Posterior vena cava (tissue), 2 donors: Measurements from ENCODE around the gene TANC2. TPM values are rescaled to one million over a fixed set of nuclear protein-coding genes. Genes with fewer than 3 reads are reported as not detected.

ENCODE experiments used
- DNase-seq: peaks from one replicate; pipeline ENCODE4 v3.0.0-alpha.2; 2020; ENCODE audit warnings: low spot score
- intact Hi-C, 2 donors: fragments of 100-400 bp; cut with DNase I; formaldehyde crosslinking; loops; one replicate each; pipeline versions ENCODE4 v1.14.1 to v1.14.2; 2022 to 2023
- long read RNA-seq, 2 donors: library from polyadenylated mRNA; unstranded; transcript quantifications; one replicate each; pipeline ENCODE4 v2.0.0, GENCODE V29; 2020 to 2021
- total RNA-seq, 2 donors: library from RNA; stranded (reverse); fragmentation: NEBNext Ultra II Directional; extraction: Animal tissue kit (Norgen Biotek cat#: 25700); gene quantifications; one replicate each; pipeline ENCODE4 v1.2.1, GENCODE V29; 2021
- donor health status: DM: yes; HTN: yes; CAD: no.
- donor health status: DM: yes; HTN: yes; CAD: no.

Gene TANC2
- total RNA-seq: 10 to 100 TPM; 24.9 to 36.1 TPM
- long read RNA-seq, donor 1, full-length matches to known transcripts: 1 of 11 reads
- long read RNA-seq, donor 1, partial matches to known transcripts: 2 of 11 reads
- long read RNA-seq, donor 1, other reads (novel, unspliced or antisense): 8 of 11 reads
- long read RNA-seq, donor 2, partial matches to known transcripts: 0 of 2 reads
- long read RNA-seq, donor 2, other reads (novel, unspliced or antisense): 2 of 2 reads

DNA sequence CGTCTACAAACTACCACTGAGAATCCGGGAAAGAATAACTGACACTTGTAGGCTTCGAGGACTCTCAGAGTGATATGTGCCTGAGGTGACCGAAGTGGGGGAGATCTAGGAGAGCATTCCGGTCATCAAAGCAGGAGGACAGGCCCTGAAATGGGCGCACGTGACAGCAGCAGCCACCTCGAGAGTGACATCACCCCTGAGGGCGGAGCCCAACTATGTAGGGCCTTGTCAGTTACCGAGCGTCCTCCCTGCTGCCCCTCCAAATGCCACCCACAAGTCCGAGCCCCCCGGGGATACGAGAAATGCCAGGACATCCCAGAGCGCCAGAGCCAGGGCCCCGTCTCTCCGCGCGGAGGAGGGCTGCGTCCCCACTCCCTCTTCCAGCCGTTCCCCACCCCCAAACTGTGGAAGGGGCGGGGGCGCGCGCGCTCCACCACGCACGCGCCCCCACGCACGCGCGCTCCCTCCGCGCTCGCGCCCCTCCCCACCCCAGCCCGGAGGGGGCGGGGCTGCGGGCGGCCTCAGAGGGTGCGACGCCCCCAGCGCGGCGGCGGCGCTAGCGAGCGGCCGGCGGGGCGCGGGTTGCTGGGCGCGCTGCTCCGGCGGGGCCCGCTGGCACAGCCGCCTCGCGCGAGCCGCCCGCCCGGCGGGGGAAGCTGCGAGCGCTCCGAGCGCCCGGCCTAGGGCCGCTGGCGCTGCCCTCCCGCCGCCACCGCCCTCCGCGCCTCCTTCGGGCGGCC lies at the start of gene TANC2:
TSS of gene TANC2 (plus strand) at position 550 of the 740 bp plus-strand sequence. CDS start 43,325 bp downstream, outside the sequence.
- intact Hi-C loops: loop anchor here (5.0 kb wide), 2 partner anchors 259 to 264 kb away; no protein-coding TSS in a partner anchor

DNA sequence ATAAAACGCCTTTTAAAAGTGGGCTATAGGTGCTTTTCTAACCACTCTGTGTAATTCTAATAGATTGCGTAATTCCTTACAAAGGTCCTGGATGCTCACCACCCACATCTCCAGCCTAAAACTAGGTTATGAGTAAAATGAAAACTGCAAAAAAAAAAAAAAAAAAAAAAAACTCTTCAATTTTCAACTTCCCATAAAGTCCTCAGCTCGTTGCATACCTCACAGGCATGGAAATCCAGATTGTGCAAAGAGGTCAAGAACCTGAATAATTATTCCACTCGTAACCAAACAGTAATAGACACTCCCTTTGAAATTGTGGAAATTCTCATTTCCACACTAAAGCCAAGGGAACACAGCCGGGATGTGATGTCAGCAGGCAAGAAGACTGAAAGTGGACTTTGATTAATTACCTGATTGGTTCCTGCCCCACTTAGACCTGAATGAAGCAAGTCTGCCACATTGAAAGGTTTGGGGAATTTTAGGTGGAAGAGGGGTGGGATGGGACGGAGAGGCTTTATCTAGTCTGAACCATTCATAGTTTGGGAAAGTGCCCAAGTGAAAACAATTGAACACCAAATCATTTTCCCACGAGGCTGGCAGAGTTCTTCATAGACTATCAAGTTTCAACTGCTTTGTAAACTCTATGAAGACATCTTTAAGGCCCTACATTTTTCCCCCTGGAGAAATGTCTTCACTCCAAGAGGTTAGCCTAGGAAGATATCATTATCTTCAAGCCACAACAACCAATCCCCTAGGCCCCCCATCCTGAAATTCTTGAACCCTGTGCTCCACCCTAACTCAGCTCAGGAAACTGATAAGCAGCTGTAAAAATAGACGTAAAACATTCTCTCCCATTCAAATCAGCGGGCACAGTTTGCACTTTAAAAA lies 49.1 kb upstream of the TANC2 start:
- DNase-seq: no peak

More for the DNA sequence above, at the start of gene TANC2:
- DNase-seq: peak; percentile 92

DNA sequence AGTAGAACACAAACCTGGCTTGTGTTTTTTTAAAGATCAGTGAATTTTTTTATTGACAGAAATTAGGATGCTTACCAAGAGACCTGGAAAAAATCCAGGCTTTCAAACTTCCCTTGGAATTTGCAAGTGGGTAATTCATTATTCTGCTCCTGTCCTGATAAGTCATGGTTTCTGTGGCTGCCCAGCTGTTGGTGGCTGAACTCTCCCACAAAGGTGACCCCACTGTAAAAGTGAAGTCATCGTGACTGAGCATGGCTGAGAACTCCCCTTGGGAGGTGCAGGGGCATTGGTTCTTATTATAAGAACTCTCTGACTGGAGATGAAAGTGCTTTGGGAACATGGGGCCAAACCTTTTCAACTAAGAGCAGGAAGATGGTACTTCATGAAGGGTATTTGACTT lies 46.6 kb upstream of the TANC2 start:
- no peak for DNase-seq
- intact Hi-C loops: no loop called here

More for the DNA sequence above, 49.1 kb upstream of the TANC2 start:
- intact Hi-C loops: no loop called here

DNA sequence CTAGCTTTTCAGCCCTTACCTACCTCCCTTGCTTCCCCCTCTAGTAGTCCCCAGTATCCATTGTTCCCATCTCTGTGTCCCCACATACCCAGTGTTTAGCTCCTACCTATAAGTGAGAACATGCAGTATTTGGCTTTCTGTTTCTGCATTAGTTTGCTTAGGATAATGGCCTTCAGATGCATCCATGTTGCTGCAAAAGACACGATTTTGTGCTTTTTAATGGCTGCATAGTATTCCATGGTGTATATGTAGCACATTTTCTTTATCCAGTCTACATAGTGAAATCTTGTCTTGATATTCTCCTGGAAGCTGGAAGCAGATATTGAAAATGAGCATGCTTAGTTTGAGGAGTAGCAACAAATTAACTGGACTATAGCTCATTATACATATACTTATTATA lies 45.7 kb upstream of the TANC2 start:
- intact Hi-C loops: no loop called here

DNA sequence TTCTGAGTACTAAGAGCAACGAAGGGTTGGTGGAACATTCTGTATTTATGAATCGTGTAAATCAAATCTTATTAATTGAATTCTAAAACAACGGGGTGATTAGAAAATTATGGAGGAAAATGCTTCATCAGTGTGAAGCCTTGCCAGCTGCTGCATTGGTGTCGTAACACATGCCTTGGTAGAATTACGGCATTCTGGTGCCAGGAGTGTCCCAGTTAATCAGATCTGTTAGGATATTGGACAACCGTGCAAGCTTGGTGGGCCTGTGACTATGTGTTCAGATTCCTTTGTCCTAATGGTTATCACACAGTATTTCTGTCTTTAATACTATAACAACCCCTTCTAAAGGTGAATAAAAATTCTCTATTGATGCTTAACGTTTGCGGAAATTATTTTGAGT lies 44.2 kb upstream of the TANC2 start:
- intact Hi-C loops: no loop called here
- DNase-seq: no peak

More for the DNA sequence above, 45.7 kb upstream of the TANC2 start:
- DNase-seq: no peak

DNA sequence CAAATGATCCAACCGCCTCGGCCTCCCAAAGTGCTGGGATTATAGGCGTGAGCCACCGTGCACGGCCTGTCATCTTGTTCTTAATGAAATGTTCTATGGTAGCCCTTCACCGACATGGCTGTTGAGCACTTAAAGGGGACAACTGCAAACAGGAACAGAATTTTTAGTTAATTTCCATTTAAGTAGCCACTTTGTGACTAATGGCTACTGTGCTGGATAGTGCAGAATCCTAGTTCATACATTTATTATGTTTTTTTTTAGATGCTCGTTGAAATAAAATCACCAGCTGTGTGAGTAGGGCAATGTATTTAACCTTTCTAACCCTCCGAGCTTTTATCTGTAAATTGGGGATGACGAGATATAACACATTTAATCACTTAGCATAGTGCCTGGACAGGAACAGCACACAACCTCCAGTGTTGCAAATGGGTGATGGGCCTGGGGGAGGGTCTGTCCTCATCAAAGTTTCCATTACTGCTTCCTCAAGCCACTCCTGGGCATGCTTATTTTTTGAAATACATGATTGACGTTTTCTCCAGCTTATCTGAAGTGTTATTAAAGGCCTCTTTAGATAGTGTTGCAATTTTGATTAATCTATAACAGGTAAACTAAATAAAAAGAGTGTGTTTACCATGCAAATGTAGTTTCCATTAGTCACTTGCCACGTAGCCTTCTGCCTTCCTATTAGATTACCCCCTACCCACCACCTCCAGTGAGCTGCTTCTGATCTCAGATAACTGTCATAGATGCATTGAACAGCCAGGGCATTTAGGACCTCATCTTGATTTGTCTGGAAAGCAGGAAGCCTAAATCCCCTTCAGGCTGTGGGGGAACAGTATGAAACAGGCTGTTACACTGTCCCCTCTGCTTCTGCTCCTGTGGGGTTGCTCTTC lies 42.5 kb upstream of the TANC2 start:
- intact Hi-C loops: no loop called here
- DNase-seq: no peak

DNA sequence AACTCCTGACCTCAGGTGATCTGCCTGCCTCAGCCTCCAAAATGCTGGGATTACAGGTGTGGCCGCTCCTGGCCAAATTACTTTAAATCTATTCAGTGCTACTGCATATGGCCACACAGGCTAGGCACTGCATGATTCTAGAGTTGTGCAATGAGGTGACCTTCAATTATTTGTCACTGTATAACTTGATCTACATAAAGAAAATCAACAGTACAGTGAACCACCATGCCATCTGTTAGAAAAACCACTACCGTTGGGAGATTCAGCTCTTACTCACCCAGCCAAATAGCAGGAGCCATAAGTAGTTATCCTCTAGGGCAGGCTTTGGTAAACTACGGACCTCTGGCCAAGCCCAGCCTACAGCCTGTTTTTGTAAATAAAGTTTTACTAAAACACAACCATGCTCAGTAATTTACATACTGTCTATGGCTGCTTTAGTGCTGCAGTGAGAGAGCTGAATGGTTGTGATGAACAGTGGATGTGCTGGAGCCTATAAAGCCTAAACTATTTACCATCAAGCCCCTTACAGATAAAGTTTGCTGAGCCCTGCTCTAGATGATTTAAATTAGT lies 40.7 kb upstream of the TANC2 start:
- intact Hi-C loops: no loop called here
- no peak for DNase-seq

DNA sequence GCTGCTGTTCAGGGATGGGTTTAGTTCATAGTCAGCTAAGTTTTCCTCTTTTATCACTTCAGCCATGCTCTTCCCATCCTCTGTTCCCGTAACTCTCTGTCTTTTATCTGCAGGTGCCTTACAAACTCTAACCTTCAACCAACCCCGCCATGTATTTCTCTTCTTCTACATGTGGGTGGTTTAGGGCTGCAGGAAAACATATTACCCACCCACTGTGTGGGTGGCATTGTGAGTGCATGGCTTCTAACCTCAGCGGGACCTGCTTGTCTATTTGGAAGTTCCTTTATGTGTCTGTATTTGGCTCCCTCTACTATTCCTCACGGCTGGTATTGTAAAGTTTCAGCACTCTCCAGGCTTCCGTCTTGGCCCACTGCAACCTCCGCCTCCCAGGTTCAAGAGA lies 39.0 kb upstream of the TANC2 start:
- intact Hi-C loops: no loop called here
- no peak for DNase-seq

DNA sequence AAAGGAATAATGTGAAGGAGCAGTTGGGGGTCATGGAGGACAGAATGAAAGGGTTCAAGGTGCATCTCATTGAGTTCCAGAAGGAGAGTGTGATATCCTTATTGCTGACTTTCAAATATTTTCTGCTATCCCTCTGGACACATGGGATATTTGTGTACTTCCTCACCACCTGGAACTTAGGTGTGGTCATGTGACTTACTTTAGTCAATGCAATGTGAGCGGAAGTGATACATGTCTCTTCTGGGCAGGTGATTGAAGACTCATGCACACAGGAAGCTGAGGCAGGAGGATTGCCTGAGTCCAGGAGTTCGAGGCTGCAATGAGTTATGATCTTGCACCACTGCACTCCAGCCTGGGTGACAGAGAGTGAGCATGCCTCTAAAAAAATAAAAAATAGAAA lies 36.7 kb upstream of the TANC2 start:
- DNase-seq: no peak
- intact Hi-C loops: no loop called here

DNA sequence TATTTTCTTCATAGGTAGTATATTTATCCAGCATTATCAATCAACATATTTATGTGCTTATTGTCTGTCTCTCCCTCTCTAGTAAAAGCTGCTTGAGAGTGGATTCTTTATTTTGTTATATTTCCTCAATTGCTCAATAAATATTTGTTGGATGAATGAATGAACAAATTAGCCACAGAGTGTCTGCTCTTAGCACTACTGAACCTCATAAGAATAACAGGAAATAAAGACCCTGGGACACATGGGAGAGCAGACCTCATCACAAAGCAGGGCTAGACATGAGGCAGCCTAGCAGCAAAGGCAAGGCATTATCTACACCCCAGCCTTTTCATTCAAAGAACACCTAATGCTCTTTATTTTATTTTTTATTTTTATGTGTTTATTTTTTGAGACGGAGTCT lies 34.9 kb upstream of the TANC2 start:
- intact Hi-C loops: no loop called here
- no peak for DNase-seq

DNA sequence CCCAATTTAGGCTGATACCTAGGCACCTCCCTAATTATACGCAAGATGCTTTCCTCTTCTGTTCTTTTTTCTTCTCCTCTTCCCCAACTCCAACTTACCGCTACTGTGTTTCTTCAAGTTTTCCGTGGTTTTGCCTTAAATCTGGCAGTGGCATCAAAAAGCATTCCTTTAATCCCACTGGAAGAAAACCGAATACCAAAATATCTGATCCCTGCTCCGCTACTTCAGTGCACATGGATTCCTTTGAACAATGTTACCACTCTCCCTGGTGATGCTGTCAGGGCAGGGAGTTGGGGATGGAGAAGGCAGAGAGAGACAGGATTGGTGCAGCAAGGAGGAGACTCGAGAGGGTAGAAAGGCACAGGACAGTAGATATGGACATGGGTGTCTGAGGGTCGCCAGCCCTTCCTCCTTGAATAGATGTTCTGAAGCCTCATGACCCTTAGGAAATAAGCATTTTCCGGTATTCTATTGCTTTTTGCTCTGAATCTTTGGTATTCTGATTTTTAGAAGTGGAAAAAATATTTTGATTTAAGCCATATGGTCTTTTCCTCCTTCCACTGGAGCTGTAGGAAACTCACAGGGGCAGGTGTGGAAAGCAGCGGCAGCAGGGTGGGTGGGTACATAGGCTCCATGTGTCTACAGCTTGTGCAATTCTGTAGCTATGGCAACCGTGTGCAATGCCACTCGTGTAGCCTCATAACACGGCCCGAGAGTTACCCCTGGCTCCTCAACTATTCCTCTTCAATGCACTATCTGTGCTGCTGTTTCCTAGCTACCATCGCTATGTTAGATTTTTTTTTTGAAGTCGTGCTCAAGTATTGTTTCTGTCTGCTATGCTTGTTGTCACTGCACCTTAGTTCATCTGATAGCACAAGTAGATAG lies 32.3 kb upstream of the TANC2 start:
- intact Hi-C loops: no loop called here
- no peak for DNase-seq

DNA sequence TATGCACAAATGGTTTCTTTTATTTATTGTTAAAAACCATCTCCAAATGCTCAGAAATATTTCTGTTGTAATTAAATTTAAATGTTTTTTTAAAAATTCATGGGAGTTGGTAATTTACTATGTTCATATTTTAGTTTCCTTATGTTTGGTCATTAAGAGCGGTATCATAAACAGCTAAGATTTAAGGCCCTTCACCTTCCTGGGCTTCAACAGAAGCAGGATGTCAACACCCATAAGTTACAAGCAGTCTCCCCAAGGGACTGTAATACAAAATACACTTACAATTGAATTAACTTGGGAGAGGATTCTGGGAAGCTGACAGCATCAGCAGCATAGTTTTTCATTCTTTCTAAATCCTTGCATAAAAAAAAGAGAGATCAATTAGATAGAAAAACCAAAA lies 30.9 kb upstream of the TANC2 start:
- no peak for DNase-seq
- intact Hi-C loops: no loop called here

DNA sequence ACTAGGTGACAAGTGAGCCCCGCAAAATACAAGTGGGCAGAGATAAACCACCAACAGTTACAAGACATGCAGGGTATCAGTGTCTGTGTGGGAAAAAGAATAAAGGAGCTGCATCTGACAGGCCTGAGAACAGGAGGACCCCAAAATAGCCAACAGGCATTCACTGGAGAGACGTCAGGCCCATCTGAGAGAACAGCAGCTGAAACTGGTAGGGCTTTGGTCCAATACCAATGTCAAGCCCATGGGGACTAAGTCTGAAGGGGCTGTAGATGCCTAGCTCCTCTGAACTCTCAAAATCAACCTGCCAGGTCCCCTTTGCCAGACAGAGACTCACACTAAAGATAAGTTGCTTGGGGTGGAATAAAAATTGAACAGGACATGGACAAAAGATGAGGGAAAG lies 30.5 kb upstream of the TANC2 start:
- intact Hi-C loops: no loop called here
- DNase-seq: no peak

DNA sequence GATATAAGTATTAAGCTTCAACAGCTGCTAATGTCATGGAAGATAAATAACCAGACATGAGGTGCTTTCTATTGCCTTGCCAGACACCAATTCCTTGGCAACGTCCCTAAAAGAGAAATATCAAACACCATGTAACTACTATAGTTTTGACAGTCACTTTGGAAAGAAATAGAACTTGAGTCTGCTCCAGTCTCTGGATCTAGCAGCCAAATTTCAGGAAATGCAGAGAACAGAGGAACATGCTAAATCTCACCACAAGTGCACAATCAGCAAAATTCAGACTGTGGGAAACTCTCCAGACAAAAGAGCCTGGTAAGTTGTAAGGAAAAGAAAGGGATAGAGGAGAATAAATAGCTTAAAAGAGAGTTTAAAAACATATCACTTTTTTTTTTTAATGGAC lies 28.4 kb upstream of the TANC2 start:
- intact Hi-C loops: no loop called here
- DNase-seq: no peak

DNA sequence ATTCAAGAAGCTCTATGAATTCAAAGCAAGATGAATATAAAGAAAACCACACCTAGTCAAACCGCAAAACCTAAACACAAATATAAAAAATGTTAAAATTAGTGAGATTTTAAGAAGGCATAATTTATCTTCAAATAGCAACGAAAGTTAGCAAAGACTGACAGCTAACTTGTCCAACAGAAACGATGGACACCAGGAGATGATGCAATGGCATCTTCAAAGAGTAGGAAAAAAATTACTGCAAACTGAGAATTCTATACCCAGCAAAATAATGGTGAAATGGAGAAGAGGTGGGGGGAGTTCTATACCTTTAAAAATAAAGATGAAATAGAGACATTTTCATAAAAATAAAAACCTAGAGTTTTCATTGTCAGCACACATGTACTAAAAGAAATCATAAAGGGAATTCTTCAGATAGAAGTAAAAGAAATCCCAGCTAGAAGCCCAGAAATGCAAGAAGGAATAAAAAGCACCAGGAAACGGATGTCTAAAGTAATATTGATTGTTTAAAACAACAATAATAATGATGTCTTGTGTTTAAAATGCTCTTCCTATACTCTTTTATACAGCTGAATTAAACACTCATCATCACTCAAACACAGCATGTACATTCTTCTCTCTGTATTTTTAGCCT lies 24.6 kb upstream of the TANC2 start:
- no peak for DNase-seq
- intact Hi-C loops: no loop called here

DNA sequence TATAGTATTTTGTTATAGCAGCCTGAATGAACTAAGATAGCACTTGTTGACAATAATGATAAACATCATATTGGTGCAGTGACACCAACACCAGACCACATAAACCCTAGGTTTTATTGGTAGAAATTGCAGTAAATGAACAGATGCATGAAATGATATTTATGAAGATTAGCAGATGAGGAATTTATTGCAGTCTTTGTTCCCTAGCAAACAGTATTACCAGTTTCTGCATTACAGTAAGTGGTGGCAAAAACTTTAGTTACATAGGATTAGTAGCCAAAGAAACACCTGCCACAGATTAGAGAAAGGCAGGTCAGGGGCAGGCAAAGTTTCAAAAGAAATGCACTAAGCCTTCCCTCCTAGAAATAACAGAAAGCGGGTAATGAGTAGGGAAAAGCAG lies 17.7 kb upstream of the TANC2 start:
- intact Hi-C loops: no loop called here
- DNase-seq: no peak

DNA sequence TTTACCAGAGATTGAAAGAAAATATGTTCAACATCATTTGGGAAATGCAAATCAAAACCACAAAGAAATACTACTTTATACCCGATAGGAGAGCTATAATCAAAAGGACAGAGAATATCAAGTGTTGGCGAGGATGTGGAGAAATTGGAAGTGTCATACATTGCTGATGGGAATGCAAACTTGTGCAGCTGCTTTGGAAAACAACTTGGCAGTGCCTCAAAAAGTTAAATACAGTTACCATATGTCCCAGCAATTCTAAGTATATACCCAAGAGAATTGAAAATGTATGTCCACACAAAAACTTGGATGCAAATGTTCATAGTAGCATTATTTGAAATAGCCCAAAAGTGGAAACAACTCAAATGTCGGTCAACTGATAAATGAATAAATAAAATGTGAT lies 17.0 kb upstream of the TANC2 start:
- intact Hi-C loops: no loop called here
- no peak for DNase-seq
